Subcutaneous adipose tissue (tissue), 4 donors: ENCODE measurements around the gene VEGFC. TPM values are rescaled to one million over a fixed set of nuclear protein-coding genes. Genes with fewer than 3 reads are reported as not detected.

Source experiments
- total RNA-seq, 4 donors: library from RNA; depleted of rRNA; stranded (reverse); fragments of >200 nt; gene quantifications; one replicate each; pipeline ENCODE4 v1.1.0, GENCODE V29; 2016
- TF ChIP-seq, protein P1 (sequence below): fragments of 450-650 bp; IDR thresholded peaks from one replicate; pipeline ENCODE4 v1.5.1; 2016; ENCODE audit warnings: low read depth, mild to moderate bottlenecking, control low read depth, antibody characterized with exemption, moderate library complexity

The VEGFC gene, protein sequence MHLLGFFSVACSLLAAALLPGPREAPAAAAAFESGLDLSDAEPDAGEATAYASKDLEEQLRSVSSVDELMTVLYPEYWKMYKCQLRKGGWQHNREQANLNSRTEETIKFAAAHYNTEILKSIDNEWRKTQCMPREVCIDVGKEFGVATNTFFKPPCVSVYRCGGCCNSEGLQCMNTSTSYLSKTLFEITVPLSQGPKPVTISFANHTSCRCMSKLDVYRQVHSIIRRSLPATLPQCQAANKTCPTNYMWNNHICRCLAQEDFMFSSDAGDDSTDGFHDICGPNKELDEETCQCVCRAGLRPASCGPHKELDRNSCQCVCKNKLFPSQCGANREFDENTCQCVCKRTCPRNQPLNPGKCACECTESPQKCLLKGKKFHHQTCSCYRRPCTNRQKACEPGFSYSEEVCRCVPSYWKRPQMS
- 10 to 100 TPM; 12.6 to 25.4 (median 14.4) TPM for total RNA-seq

DNA sequence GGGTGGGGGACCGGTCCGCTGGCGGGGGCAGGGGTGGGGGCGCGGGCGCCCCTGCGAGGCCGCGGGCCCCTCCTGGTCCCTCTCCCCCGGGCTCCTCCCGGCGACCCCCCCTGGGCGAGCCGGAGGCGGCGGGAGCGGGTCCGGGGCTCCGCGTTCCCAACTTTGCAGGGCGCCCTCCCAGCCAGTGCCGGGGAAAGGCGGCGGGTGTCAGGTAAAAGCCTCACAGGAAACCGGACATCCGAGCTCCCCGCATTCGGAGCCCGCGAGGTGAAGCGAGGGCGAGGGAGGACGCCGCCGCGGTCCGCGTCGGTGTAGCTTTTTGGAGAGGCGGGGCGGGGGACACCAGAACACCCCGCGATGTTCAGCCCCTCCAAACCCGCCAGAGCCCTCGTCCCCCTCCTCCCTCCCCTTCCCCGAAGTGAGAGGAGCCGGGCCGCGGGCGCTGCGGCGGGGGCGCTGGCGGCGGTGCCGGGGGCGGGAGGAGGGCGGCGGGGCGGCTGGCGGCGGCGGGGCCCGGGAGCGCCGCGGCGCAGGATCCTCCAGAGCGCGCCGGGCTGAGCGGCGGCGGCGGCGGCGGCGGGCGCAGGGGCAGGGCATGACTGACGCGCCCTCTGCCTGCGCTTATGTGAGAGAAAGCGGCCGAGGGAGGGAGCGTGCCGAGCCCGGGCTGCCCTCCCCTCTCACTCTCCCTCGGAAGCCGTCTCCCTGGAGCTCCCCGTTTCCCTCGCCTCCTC is at the start of gene VEGFC:
Gene VEGFC (minus strand): TSS at position 597 of the 734 bp plus-strand sequence. CDS start 611 bp downstream, outside the sequence.
- TF ChIP-seq, protein P1, sequence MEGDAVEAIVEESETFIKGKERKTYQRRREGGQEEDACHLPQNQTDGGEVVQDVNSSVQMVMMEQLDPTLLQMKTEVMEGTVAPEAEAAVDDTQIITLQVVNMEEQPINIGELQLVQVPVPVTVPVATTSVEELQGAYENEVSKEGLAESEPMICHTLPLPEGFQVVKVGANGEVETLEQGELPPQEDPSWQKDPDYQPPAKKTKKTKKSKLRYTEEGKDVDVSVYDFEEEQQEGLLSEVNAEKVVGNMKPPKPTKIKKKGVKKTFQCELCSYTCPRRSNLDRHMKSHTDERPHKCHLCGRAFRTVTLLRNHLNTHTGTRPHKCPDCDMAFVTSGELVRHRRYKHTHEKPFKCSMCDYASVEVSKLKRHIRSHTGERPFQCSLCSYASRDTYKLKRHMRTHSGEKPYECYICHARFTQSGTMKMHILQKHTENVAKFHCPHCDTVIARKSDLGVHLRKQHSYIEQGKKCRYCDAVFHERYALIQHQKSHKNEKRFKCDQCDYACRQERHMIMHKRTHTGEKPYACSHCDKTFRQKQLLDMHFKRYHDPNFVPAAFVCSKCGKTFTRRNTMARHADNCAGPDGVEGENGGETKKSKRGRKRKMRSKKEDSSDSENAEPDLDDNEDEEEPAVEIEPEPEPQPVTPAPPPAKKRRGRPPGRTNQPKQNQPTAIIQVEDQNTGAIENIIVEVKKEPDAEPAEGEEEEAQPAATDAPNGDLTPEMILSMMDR, result no peak

DNA sequence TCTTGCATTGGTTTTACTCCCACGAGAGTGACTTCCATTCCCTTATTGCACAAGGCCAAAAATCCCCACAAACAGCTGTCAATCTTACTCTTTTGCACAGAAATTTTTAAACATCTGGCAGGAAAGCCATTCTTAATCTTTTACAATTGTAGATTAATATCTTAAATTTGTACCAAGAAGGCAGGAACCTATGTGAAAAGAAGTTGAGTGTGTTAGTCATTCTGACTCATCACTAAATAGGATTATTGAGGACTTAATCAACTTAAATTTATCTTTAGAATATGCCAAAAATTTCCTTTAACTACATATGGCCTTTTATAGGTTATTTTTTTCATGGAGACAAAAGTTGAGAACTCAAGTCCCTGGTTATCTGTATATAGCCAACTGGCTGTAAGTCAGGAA is 49.0 kb upstream of the VEGFC start:
- TF ChIP-seq, protein P1, result no peak

DNA sequence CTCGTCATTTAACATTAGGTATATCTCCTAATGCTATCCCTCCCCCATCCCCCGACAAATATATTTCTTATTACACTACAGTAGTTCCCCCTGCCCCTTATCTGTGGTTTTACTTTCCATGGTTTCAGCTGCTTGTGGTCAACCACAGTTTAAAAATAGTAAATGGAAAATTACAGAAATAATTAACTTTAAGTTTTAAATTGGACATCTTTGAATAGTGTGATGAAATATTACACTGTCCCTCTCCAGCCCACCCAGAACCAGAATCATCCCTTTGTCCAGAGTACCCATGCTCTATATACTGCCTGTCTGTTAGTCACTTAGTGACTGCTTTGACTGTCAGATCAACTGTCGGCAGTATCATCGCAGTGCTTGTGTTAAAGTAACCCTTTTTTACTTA is 47.4 kb upstream of the VEGFC start:
- TF ChIP-seq, protein P1, result no peak

DNA sequence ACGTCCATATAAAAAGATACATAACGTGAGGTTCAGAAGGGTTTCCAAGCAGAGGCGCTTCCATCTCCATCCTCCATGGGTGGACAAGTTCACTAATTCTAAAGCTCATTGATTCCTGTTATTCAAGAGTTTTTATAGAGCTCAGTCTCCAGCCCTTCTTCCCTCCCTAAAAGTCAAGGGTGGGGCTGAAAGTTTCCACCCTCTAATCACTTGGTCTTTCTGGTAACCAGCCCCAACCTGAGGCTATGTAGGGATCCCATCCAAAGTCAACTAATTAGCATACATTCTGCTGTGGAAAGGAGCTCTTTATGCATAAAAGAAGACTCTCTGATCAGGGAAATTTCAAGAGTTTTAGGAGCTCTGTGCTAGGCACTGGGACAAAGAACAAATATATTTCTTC is 46.9 kb upstream of the VEGFC start:
- TF ChIP-seq, protein P1, result no peak

DNA sequence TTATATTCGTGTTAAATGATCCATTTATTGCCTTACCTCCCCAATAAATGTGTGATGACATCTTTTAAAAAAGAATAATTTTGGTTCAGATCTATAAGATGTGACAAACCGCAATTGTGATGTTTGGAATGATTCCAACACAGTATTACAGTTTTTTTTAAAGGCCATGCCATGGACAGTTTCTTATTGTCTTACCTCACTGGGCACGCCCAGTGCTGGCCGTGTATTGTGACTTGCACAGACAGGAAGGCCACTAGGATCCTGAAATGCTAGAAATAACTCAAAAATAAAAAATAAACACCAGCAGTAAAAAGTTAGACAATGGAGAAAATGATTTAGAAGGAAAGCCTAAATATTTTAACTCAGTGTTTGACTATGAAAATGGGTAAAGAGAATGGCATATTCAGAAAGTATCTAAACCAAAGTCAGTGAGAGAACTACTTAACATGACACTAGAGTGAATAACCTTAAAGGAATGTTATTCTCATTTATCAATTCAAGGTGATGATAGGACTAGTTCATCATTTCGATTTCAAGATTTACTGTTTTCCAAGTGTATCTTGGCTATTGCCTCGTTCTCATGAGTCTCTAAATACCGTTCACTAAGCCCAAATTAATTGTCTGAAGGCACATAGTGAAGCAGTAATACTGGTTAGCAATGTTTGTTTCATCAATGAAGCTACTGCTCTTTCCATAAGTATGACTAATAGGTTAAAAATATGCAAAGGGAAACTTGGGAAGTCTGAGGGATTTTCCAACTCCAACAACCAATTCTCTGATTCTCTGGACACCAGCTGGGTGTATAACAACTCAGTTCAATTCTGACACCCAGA is 46.1 kb upstream of the VEGFC start:
- TF ChIP-seq, protein P1, result no peak

DNA sequence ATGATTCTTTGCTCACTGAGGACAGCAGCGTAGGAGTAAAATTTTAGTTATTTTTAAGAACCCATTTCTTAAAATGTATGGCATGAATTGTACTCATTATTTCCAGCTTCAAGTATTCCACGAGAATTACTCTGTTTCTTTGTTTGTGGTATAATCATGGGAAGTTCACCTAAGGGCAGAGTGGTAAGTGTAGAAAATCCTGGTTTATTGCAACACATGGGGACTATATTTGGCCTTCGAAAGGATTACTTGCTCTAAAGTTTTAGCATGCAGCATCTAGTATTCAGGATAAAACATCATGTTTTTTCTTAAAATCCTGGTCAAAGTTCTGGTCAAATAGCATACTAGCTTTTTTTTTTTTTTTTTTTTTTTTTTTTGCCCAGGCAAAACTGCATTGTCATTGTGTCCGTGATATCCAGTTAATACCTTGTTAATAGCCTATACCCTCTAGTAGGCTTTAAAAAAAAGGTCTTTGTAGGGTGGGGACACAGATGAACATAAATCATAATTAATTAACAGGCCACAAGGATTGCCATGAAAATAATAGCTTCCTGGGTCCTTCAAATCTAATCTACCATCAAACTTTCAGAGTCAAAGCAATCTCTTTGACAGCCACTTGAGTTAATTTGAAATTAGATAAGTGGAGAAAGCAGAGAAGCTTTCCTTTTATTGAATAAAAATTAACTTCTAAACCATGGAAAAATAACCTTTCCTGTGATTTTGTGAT is 44.6 kb upstream of the VEGFC start:
- TF ChIP-seq, protein P1, result no peak
